ENCODE data around the gene INCA1. TPM values are rescaled to one million over a fixed set of nuclear protein-coding genes. Genes with fewer than 3 reads are reported as not detected.

INCA1 gene
- total RNA-seq, 1 donor from 2014 or later, result 1.6 TPM

DNA sequence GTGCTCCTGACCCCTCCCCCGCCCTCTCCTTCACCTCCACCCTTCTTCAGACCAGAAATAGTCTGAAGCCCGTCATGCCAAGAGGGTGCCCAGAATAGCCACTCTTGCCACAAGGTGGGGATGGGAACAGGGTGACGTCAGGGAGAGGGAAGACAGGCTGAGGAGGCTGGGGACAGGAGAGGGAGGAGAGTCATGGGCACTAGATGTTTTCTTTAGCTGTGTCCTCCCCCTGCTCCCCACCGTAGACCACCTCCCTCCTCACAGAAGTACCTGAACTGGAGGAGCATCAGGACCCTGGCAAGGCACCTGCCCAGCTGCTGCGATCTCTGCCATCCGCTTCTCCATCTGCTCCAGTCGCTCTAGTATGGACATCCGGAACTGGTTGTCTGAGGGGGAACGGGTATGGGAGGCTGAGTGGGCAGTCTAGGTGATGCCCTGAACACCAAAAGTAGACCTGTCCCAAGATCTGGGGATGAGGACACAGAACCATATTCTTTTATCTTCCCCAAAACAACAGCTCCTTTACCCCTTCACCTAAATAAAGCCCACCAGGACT, 23.1 kb downstream of the INCA1 start:
- ATAC-seq (no peak), DNase-seq (ENCODE audit: low spot score) (no peak)
- intact Hi-C loops (cut with DNase I), result no loop called here

DNA sequence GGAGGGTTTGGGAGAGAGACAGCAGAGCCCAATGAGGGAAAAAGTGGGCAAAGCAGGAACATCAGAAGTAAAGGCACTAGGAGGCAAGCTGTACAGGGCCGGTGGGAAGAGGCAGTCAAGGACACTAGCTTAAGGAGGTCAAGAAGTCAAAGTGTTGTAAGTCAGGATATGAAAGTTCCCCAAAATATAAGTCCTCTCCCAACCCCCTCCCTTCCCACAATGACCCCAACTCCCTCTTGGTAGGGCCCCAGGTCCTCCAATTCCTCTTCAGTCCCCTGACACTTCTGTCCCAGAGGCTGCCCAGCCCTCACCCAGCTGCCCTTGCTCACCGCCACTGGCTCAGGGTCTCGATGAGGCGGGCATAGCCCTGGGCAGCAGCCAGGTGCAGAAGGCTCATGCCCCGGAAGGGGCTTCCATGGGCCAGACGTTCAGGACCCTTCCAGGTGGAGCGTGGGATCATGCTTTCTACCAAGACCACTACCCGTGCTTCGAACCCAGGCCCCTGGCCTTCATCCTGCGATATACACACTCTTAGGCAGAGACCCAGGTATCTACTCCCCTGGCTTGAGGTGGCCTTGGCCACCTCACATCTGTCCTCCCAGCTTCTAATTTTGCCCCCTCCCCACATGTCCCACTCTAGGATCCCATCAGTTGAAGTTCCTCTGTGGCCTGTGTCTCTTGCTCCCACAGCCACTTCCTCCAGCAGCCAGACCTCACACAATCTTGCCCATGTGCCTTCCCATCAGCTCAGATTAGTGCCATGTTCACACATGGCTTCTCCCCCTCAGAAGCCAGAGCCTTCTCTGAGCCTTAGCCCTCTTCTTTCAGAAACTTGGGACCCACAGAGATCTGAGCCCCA, 23.8 kb downstream of the INCA1 start:
- intact Hi-C loops (cut with DNase I), result no loop called here
- ATAC-seq (no peak), DNase-seq (ENCODE audit: low spot score) (no peak)

DNA sequence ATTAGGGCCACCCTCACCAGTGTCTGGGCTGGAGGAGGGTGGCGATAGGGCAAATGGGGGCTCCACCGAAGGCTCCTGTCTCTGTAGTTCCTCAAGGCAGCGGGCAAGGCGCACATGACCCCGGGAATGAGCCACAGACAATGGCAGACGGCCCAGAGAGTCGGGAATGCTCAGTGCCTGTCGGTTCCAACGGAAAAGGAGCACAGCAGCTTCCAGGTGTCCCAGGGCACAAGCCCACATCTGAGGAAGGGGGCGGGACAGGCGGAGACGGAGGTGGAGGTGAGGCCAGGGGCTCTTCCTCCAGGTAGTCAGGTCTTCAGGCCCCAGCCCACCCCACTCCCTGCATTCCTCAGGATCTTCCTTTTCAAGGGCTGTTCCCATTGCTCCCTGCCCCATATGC, 24.6 kb downstream of the INCA1 start:
- intact Hi-C loops (cut with DNase I), result no loop called here
- DNase-seq (ENCODE audit: low spot score) (no peak), ATAC-seq (no peak)

DNA sequence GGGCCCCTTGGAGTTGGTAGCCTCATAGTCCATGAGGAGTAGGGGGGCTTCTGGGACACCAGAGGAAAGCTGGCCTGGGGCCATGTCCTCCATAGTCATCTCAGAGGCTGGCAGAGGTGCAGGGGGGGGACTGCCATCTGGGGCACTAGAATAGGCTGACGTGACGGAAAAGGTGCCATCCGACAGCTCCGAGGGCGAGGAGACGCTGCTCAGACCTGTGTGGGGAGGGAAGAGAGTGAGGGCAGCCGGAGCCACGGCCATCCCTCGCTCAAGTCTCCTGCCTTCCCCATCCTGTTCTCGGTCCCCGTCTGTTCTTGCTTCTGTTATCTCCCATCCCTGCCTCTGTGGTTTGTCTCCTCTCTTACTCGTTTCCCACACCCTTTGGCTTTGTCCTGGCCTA, 25.0 kb downstream of the INCA1 start:
- ATAC-seq (no peak), DNase-seq (ENCODE audit: low spot score) (no peak)
- intact Hi-C loops (cut with DNase I), result no loop called here

DNA sequence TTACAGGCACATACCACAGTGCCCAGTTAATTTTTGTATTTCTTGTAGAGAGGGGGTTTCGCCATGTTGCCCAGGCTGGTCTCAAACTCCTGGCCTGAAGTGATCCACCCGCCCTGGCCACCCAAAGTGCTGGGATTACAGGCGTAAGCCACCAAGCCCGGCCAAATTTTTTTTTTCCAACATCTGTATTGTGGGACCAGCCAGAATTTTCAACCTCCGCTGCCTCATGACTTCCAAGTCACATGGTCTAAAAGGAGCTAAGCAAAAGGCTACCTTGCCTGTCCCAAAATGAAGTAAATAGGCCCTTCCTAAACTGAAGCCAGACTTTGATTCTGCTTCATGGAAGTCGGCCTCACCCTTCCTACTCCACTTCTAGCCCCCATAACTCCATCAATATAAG, 25.5 kb downstream of the INCA1 start:
- ATAC-seq (no peak), DNase-seq (ENCODE audit: low spot score) (no peak)
- intact Hi-C loops (cut with DNase I), result no loop called here

DNA sequence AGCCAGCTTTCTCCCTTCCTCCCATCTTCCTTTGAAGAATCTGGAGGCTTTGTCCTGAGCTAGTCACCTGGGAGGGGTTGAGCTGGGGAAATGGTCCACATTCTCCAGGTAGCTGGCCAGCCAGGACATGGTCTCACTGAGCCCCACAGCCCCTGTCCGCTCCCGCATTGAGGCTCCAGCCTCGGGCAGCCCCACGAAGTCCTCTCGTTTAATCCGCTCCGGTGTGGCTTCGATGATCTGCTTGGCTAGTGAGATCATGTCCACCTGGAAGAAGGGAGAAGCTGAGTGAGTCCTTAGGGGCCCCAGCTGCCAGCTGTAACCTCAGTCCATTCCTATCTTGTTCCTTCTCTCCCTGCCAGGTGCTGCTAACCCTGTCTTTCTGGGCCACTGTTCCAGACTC, 27.0 kb downstream of the INCA1 start:
- intact Hi-C loops (cut with DNase I), result no loop called here
- DNase-seq (ENCODE audit: low spot score), result no peak

DNA sequence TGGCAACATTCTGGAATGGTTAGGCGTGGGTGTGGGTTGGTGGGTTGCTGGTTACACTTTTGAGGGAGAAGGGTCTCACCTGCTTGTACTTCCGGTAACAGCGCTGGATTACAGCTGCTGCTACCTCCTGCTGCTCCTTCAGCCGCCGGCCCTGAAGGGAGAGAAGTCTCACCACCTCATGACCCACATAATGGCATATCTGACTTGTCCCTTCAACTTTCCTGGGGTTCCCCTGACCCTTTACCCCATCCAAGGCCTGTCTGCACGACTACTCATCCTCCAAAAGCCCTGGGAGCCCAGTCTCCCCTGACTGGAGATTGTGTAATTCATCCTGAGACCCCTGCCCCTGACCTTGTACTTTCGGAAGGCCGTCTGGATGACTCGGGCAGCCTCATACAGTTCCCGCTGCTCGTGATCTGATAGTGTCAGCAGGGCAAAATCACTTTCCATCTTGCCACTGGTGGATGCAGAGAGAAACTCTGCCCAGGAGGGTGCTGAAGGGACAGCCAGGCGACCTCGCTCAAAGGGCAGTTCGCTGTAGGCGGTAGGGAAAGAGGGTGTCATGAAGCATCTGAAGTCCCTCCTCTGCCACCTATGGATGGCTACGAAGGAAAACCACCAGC, 27.7 kb downstream of the INCA1 start:
- intact Hi-C loops (cut with DNase I), result no loop called here
- DNase-seq (ENCODE audit: low spot score), result no peak

More for the DNA sequence above, 27.0 kb downstream of the INCA1 start:
- no peak for ATAC-seq

DNA sequence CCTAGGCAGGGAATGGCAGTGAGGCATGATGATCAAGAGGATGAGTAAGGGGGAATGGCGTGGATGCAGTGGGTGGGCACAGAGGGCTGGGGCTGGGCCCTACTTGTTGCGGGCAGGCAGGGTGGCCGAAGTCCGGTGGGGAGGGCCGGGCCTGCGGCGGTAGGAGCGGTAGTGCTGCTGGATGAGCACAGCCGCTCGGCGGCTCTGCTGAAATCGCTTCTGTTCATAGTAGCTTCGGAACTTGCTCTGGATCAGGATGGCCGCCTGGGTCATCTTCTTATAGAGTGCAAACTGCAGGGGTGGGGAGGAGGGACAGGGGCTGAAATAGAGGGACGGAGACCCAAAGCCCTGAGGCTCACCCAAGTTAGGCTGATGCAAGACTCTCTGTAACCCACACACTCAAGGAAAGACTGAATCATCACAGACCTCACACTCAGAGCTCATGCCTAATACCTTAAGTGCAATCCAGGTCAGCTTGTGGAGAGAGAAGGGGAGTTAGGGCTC, 28.2 kb downstream of the INCA1 start:
- no peak for DNase-seq (ENCODE audit: low spot score)
- intact Hi-C loops (cut with DNase I), result no loop called here
- ATAC-seq, result no peak

More for the DNA sequence above, 27.7 kb downstream of the INCA1 start:
- ATAC-seq, result no peak

DNA sequence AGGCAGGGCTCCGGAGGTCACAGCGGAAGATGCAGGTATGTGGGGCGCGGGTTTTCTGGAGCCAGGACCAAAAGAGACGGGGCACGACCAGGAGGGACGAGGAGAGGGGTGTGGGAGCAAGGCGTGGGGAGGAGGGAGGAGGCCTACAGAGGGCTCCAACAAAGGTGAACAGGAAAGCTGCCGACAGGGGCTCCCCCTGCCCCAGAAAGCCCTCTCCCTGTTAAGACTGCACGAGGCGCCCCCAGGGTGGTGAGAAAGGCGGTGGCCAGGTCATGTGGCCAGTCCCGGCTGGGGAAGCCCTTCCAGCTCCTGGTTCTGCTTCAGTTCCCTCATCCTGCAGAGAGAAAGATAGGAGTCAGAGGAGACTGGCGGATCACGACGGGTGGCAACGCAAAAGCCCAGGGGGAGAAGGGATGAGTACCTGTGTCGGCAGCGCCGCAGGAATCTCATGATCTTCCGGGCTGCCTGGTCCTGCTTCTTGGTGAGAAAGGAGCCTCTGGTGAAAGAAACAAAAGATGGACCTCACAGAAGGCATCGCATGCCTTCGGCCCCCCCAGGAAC, 28.8 kb downstream of the INCA1 start:
- intact Hi-C loops (cut with DNase I), result no loop called here
- ATAC-seq (no peak), DNase-seq (ENCODE audit: low spot score) (no peak)

DNA sequence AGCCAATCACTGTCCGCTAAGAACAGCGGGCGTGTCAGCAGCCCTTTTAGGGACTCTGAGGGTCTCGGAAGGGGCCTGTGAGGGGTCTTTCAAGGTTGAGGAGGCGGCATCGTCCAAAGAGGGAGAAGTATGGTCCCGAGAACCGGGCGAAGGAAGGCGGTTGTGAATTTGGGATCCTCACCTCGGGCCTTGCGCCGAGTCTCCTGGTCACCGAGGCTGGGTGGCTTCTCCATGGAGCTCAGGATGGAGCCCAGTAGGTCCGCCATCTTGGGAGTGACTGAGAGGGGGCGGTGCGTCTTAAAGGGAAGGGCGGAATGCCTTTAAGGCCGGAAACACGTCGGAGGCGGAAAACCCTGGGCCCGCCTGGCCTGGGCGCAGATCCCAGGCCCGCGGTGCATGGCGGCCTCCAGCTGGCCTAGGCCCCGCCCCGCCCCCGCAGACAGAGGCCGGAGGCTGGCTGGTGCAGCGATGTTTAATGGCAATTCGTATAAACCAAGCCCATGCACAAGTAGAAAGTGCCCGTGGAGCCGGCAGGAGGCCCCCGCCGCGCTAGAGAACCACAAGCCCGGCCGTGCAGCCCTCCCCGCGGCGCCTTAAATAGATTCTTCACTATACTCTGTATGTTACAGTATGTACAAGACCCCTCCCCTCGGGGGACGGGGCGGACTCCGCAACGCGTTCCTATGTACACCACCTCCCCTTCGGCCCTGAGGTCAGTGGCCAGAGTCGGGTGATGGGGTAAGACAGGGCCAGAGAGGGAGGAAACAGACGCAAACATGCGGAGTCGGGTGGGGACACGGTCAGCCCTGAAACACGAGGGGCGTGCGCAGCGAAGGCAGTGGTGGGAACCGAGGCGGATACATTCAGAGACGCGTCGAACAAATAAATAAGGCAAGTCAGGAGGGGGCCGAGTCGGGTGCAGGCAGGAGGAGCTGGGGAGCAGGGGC, 29.5 kb downstream of the INCA1 start, which contains the start of gene SPAG7:
Gene SPAG7, minus strand, starts transcription at position 279 of the 947 bp plus-strand sequence. Its CDS starts 13 bp downstream, at position 266.
- ATAC-seq (peak; percentile 90), DNase-seq (ENCODE audit: low spot score) (peak; percentile 96)
- intact Hi-C loops (cut with DNase I), result no loop called here

DNA sequence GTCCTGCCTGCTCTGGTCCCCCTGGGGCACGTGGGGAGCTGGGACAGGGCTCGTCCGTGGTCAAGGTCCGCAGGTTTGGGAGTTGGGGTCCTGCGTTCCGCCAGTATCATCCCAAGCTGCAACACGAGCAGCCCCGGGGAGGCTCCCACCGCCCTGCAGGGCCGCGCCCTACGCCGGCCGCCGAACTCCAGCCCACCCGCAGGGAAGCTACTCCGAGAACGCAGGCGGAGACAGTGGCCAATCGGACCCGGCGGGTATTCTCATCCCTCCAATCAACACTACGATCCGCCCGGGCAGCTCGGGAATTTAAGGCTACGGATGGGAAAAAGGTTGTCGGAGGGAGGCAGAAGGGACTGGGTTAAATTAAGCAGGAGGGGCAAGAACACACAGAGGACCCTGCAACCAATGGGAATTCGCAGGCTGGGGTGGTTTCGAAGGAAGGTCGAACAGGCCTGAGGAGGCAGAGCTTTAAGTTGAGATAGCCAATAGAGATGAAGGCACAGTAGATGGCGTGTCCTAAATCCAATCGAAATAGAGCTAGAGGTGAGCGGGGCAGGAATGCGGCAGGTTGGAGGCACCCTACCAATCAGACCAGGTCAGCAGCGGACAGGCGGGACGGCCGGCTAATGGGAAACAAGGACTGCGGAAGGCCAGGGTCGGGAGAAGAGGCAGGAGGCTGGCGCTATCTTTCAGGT, 30.3 kb downstream of the INCA1 start:
- intact Hi-C loops (cut with DNase I), result no loop called here
- DNase-seq (ENCODE audit: low spot score) (peak; percentile 97), ATAC-seq (peak; percentile 95)

DNA sequence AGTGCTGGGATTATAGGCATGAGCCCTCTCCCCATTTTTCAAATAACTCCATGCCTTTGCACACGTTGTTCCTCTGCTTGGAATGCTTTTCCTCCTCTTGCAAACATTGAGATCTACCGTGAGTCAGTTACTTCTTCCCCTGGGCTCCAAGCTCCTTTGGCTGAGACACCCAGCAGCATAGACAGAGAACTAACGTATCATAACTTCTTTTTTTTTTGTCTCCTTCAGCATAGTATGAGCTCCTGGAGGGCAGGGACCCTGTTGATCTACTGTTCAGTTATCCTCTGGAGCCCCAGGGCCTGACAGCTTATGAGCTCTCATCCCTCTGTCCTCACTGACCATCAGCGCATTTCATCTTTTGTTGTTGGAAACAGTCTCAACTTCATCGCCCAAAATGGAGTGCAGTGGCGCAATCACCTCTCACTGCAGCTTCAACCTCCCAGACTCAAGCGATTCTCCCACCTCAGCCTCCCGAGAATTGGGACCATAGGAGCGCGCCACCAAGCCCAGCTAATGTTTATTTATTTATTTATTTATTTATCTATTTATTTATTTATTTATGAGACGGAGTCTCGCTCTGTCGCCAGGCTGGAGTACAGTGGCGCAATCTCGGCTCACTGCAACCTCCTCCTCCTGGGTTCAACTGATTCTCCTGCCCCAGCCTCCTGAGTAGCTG, 31.9 kb downstream of the INCA1 start:
- intact Hi-C loops (cut with DNase I), result no loop called here
- DNase-seq (ENCODE audit: low spot score) (no peak), ATAC-seq (no peak)

DNA sequence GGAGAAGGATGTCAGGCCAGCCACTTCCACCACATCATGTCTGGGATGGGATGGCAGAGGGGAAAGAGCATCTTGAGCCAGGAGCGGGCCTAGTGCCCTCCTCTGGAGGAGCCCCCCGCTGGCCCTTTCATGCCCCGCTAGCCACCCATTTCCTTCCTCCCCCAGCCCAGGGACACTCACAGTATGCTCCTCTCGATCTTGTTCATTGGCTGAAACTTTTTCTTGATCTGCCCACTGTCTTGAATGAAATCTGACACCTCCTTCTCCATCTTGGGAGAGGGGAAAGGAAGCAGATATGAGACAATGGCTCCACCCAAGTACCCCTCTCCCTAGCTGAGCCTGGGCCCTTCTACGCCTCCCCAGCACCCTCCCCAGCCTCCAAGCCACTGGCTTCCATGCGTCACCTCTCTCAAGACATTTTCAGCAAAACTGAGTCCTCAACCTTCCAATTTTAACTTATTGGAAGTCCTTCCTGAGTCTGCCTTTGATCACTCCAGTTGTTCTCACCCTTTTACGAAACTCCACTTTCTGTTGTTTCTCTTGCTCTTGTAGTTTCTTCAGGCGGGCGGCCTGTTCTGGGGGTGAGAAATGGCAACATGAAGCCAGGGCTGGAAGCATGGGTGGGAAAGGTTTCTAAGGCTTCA, 36.9 kb downstream of the INCA1 start:
- ATAC-seq, result no peak

DNA sequence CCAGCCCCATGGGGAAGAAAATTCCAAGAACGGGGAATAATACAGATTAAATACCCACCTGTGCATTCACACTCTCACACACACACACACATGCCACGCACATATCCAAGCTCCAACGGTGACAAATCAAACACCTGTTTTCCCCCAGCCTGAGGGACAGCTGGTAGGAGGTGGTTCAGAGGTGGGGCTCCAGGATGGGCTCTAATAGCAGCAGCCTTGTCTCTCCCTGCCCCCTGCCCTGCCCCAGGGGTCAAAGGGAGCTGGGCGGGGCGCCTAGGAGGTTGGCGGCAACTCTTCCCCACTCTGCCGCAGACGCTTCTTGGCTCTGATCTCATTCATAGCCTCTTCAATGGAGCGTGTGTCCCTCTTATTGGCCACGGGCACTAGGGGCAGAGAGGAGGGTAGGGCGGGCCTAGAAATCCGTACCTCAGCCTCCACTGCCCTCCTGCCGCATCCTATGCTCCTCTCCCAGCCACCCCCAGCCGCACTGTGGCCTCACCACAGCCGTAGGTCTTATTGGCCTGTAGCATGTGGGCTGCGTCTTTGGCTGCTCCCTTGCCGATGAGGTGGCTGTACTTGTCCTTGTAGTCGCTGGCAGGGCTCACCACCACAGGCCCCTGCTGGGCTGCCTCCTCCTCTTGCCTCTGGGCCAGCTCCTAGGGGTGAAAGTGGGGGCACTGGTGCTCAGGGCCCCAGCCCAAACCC, 37.9 kb downstream of the INCA1 start:
- no peak for DNase-seq (ENCODE audit: low spot score)
- no peak for ATAC-seq
- intact Hi-C loops (cut with DNase I), result no loop called here

More for the DNA sequence above, 36.9 kb downstream of the INCA1 start:
- intact Hi-C loops (cut with DNase I), result no loop called here
- DNase-seq (ENCODE audit: low spot score), result no peak

DNA sequence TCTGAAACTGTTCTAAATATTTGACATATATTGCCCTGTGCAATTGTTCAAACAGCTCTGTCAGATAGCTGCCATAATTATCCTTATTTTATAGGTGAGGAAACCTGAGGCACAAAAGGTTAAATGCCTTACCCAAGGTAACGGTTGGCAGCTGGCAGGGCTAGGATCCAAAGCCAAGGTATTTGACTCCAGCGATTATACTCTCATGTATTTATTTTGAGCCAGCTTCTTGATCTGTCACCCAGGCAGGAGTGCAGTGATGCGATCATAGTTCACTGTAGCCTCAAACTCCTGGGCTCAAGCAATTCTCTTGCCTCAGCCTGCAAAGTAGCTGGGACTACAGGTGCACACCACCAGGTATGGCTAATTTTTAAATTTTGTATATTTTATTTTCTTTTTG, 39.2 kb downstream of the INCA1 start:
- DNase-seq (ENCODE audit: low spot score) (no peak), ATAC-seq (no peak)
- intact Hi-C loops (cut with DNase I), result no loop called here

DNA sequence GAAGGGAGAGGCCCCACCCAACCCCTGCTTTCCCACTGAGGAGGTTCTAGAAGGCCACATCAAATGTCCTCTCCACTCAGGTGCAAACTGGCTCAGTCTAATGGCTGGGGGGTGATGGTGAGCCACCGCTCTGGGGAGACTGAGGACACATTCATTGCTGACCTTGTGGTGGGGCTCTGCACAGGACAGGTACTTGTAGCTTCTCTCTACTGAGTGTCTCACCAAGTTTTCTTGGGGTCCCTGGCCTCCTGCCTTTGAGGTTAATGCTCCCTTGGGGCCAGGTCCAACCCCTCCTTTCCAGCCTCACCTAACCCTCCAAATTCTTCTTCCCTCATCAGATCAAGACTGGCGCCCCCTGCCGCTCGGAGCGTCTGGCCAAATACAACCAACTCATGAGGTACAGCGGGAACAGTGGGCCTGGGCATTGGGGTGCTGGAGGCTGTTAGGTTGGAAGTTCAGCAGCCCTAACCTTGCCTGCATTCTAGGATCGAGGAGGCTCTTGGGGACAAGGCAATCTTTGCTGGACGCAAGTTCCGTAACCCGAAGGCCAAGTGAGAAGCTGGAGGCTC, 40.7 kb downstream of the INCA1 start:
- no peak for DNase-seq (ENCODE audit: low spot score)
- no peak for ATAC-seq
- intact Hi-C loops (cut with DNase I), result no loop called here

All from sciatic nerve (tissue), 2 donors.